GM18511 (cell line): ENCODE data around the gene PLXNB2.
A peak's percentile ranks its signal among the peaks of the same experiment; 100 is the strongest.
"Not testable (repeated sequence)": the region's sequence is repeated elsewhere in the genome, so short reads cannot be mapped to it uniquely, and the experiment has no call there.

Source experiments
- ATAC-seq: cut with Tn5 transposase; IDR thresholded peaks from one replicate; pipeline ENCODE4 v1.9.1; 2021; ENCODE audit warnings: mild to moderate bottlenecking, moderate library complexity; ENCODE audit not compliant: unreplicated experiment

The PLXNB2 gene

GRCh38 chr22:50306753-50307749 lies at the start of gene PLXNB2:
Gene PLXNB2, minus strand, starts transcription at chr22:50307646. Its CDS starts 17,062 bp downstream, at chr22:50290584.
- ATAC-seq: peak; percentile 52

GRCh38 chr22:50357222-50357621 lies 49.8 kb upstream of the PLXNB2 start:
- no peak for ATAC-seq

- no peak for ATAC-seq
Observed at GRCh38 chr22:50356186-50356585, 48.7 kb upstream of the PLXNB2 start.

- no peak for ATAC-seq
Observed at GRCh38 chr22:50348058-50348457, 40.6 kb upstream of the PLXNB2 start.

- ATAC-seq: no peak
Observed at GRCh38 chr22:50347157-50347556, 39.7 kb upstream of the PLXNB2 start.

- no peak for ATAC-seq
Observed at GRCh38 chr22:50346470-50346869, 39.0 kb upstream of the PLXNB2 start.

GRCh38 chr22:50343541-50343935 lies 36.1 kb upstream of the PLXNB2 start:
- no peak for ATAC-seq

GRCh38 chr22:50342651-50343540 lies 35.5 kb upstream of the PLXNB2 start, which contains the start of gene PPP6R2:
Gene PPP6R2, plus strand, starts transcription at chr22:50343327. Its CDS starts 50,582 bp downstream, at chr22:50393909.
- ATAC-seq: peak; percentile 70

GRCh38 chr22:50341977-50342650 lies 34.7 kb upstream of the PLXNB2 start:
- peak; percentile 64 for ATAC-seq

GRCh38 chr22:50339945-50340879 lies 32.8 kb upstream of the PLXNB2 start:
- ATAC-seq: no peak

GRCh38 chr22:50338860-50339462 lies 31.5 kb upstream of the PLXNB2 start:
- ATAC-seq: no peak

- ATAC-seq: no peak
Observed at GRCh38 chr22:50338042-50338573, 30.7 kb upstream of the PLXNB2 start.

GRCh38 chr22:50337262-50338041 lies 30.0 kb upstream of the PLXNB2 start:
- no peak for ATAC-seq

GRCh38 chr22:50334433-50334832 lies 27.0 kb upstream of the PLXNB2 start:
- not testable (repeated sequence) for ATAC-seq

GRCh38 chr22:50329236-50329635 lies 21.8 kb upstream of the PLXNB2 start:
- ATAC-seq: no peak

- no peak for ATAC-seq
Observed at GRCh38 chr22:50327711-50328019, 20.2 kb upstream of the PLXNB2 start.

- ATAC-seq: peak; percentile 79
Observed at GRCh38 chr22:50326956-50327710, 19.7 kb upstream of the PLXNB2 start, which contains the start of gene DENND6B. Gene DENND6B, minus strand, starts transcription at chr22:50327012. Its CDS starts 24 bp downstream, at chr22:50326988.
